ENCODE measurements around the gene CDKN2D. TPM values are rescaled to one million over a fixed set of nuclear protein-coding genes. Genes with fewer than 3 reads are reported as not detected.

The CDKN2D gene
- total RNA-seq, 1 donor from 2014 or later, result 17.1 TPM

DNA sequence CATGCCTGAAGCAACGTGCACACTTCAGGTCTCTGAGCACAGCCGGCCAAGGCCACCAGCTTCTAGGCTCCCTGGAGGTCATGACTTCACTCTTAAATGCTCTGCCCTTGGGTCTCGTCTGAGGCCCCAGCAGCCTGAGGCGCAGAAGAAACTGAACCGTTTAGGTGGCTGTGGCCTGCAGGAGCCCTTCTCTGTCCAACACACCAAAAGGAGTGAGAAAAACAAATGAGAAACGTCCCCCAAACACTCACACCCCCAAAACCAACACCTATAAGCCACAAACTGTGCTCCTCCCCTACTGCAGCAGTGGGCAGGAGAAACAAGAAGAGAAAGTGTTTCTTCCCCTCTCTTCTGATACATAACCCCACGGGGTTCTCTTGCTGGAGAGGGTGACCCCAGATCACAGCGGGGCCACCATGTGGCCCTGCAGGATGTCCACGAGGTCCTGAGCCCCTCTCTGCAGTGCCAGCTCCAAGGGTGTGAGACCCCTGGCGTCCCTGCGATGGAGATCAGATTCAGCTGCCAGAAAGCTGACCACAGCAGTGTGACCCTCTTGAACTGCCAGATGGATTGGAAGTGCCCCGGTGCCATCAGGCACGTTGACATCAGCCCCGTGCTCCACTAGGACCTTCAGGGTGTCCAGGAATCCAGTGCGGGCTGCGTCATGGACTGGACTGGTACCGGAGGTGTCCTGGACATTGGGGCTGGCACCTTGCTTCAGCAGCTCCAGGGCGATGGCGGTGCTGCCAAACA lies 1.9 kb downstream of the CDKN2D start:
- no peak for TF ChIP-seq CTCF (conservative IDR thresholded peaks at IDR 0.05; ENCODE audit: low read depth, low read length)
- no peak overlapping the region for H3K4me3 ChIP-seq (ENCODE audit: low read depth, low read length)
- no peak for DNase-seq (ENCODE audit: low read depth)

- H3K4me3 ChIP-seq (ENCODE audit: low read depth, low read length), result peak overlapping the region; percentile 96
- no peak for DNase-seq (ENCODE audit: low read depth)
- TF ChIP-seq CTCF (conservative IDR thresholded peaks at IDR 0.05; ENCODE audit: low read depth, low read length), result no peak
These were observed 2.4 kb downstream of the CDKN2D start for GRCh38 chr19:10566408-10566657.

- peak within 1 kb of the TSS; percentile 96 for H3K4me3 ChIP-seq (ENCODE audit: low read depth, low read length)
- TF ChIP-seq CTCF (conservative IDR thresholded peaks at IDR 0.05; ENCODE audit: low read depth, low read length), result peak; percentile 27
- peak; percentile 49 for DNase-seq (ENCODE audit: low read depth)
These were observed 3.0 kb downstream of the CDKN2D start, which contains the start of gene KRI1 for GRCh38 chr19:10565567-10566407. TSS of gene KRI1 (minus strand) at chr19:10566010. CDS start at chr19:10565999, 11 bp downstream.

GRCh38 chr19:10565028-10565566 lies 3.7 kb downstream of the CDKN2D start:
- TF ChIP-seq CTCF (conservative IDR thresholded peaks at IDR 0.05; ENCODE audit: low read depth, low read length), result peak; percentile 39
- no peak for DNase-seq (ENCODE audit: low read depth)
- peak overlapping the region; percentile 96 for H3K4me3 ChIP-seq (ENCODE audit: low read depth, low read length)

DNA sequence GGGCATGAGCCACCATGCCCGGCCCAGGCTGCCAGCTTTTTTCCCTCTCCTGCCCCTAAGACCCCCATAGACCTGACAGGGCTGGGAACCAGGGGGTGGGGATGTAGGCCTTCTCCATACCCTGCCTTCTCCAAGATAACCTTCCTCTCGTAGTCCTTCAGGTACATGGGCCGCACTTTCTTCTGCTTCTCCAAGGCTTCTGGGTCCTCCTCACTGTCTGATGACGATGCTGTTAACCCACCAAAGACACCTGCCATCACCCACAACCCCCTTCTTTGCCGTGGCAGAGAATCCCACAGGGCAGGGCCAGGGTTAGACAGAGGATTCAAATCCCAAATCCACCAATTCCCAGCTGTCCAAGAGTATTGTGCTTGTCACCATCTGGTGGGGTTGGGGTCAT lies 6.2 kb downstream of the CDKN2D start:
- no peak for TF ChIP-seq CTCF (conservative IDR thresholded peaks at IDR 0.05; ENCODE audit: low read depth, low read length)
- DNase-seq (ENCODE audit: low read depth), result no peak
- H3K4me3 ChIP-seq (ENCODE audit: low read depth, low read length), result no peak overlapping the region

DNA sequence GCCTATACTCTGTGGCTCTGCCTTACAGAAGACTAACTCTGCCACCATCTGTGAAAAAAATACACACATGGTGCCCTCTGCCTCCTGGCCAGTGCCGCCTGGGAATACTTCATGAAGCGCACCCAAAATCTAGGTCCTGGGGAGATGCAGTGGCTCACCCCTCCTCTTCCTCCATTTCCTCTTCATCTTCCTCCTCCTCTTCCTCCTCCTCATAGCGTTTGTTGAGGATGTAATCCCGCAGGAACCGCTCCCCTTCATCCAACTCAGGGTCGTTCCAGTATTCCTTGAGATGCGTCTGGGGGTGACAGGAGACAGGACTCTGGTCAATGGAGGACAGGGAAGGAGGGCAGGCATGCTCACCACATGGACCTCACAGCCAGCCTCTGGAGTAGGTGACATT lies 8.6 kb downstream of the CDKN2D start:
- no peak for DNase-seq (ENCODE audit: low read depth)
- H3K4me3 ChIP-seq (ENCODE audit: low read depth, low read length), result no peak overlapping the region
- TF ChIP-seq CTCF (conservative IDR thresholded peaks at IDR 0.05; ENCODE audit: low read depth, low read length), result no peak

Measured in epithelial cell of proximal tubule (primary cell).